ENCODE measurements around the gene UBTD1. TPM values are rescaled to one million over a fixed set of nuclear protein-coding genes. Genes with fewer than 3 reads are reported as not detected.
"Not testable (repeated sequence)": the region's sequence is repeated elsewhere in the genome, so short reads cannot be mapped to it uniquely, and the experiment has no call there.

Gene UBTD1
- polyA plus RNA-seq, 4 donors = 1.1 to 7.6 (median 4.8) TPM

DNA sequence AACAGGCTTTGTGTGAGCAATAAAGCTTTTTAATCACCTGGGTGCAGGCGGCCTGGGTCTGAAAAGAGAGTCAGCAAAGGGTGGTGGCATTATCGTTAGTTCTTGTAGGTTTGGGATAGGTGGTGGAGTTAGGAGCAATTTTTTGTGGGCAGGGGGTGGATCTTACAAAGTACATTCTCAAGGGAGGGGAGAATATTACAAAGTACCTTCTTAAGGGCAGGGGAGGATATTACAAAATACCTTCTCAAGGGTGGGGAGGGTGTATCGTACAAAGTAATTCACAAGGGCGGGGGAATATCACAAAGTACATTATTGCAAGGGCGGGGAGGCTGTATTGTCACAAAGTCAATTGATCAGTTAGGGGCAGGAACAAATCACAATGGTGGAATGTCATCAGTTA, 63.6 kb downstream of the UBTD1 start:
- not testable (repeated sequence) for FAIRE-seq; H3K27ac ChIP-seq (ENCODE audit: low read depth in 1 of 3, low read length in 2 of 3); DNase-seq; H3K4me3 ChIP-seq (ENCODE audit: low read depth in 1 of 3, low read length in 3 of 3); H3K4me1 ChIP-seq (ENCODE audit: control insufficient read depth in 3 of 3, insufficient read depth in 2 of 3, low read depth in 1 of 3, low read length in 2 of 3); H3K27me3 ChIP-seq (ENCODE audit: control insufficient read depth in 3 of 3, insufficient read depth in 3 of 3, low read length in 3 of 3); H3K9me3 ChIP-seq (ENCODE audit: control insufficient read depth in 2 of 2, insufficient read depth in 1 of 2, low read depth in 1 of 2, low read length in 1 of 2); H3K36me3 ChIP-seq (ENCODE audit: control insufficient read depth in 3 of 3, insufficient read depth in 2 of 3, low read depth in 1 of 3, low read length in 3 of 3)
- 88 to 92% (median 88%) methylated on average over 5 of the region's 5 CpGs for WGBS, 3 donors

DNA sequence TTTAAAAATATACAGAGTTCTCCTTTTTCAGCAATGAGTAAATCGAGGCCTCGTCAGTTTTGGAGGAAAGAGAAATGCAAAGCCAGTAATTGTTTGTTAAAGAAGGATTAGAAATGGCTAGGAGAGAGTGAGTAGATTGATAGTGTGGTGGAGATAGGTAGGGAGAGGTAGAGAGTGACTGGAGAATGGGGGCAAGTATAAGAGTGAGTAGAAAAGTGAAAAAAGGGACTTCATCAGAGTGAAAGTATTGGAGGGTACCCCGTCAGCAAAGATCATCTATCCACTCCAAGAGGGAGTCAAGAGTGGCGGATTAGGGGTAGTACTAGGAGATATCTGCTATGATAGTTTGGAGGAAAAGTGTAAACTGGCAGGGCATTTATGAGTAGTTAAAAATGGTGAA, 64.6 kb downstream of the UBTD1 start:
- WGBS, 3 donors = 94 to 97% (median 95%) methylated on average over 4 of the region's 4 CpGs
- Histone ChIP-seq H3K36me3 (ENCODE audit: control insufficient read depth in 3 of 3, insufficient read depth in 2 of 3, low read depth in 1 of 3, low read length in 3 of 3) (peaks cover 0 to 4% (median 0%) of the 10 kb centered on the region in 3 donors), H3K4me1 (ENCODE audit: control insufficient read depth in 3 of 3, insufficient read depth in 2 of 3, low read depth in 1 of 3, low read length in 2 of 3) (no peaks in the 10 kb centered on the region), H3K4me3 (ENCODE audit: low read depth in 1 of 3, low read length in 3 of 3) (no peak overlapping the region), H3K27me3 (ENCODE audit: control insufficient read depth in 3 of 3, insufficient read depth in 3 of 3, low read length in 3 of 3) (no peaks in the 10 kb centered on the region), H3K27ac (ENCODE audit: low read depth in 1 of 3, low read length in 2 of 3) (no peak overlapping the region), H3K9me3 (ENCODE audit: control insufficient read depth in 2 of 2, insufficient read depth in 1 of 2, low read depth in 1 of 2, low read length in 1 of 2) (peaks cover 0 to 8% of the 10 kb centered on the region in 2 donors)
- DNase-seq (no peak), FAIRE-seq (no peak)

DNA sequence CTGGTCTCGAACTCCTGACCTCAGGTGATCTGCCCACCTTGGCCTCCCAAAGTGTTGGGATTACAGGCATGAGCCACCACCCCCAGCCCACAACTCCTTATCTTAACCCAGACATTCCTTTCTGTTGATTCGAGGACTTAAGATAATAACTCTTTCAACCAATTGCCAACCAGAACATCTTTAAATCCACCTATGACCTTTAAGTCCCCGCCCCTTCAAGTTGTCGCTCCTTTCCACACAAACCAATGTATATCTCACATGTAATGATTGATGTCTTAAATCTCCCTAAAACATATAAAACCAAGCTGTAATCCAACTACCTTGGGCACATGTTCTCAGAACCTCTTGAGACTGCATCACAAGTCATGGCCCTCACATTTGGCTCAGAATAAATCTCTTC, 66.1 kb downstream of the UBTD1 start:
- peaks cover 0 to 8% of the 10 kb centered on the region in 2 donors for H3K9me3 ChIP-seq (ENCODE audit: control insufficient read depth in 2 of 2, insufficient read depth in 1 of 2, low read depth in 1 of 2, low read length in 1 of 2)
- FAIRE-seq (no peak), DNase-seq (no peak)
- peaks cover 0 to 9% (median 0%) of the 10 kb centered on the region in 3 donors for H3K36me3 ChIP-seq (ENCODE audit: control insufficient read depth in 3 of 3, insufficient read depth in 2 of 3, low read depth in 1 of 3, low read length in 3 of 3)
- H3K4me3 ChIP-seq (ENCODE audit: low read depth in 1 of 3, low read length in 3 of 3) = no peak overlapping the region
- no peaks in the 10 kb centered on the region for H3K27me3 ChIP-seq (ENCODE audit: control insufficient read depth in 3 of 3, insufficient read depth in 3 of 3, low read length in 3 of 3)
- no peaks in the 10 kb centered on the region for H3K4me1 ChIP-seq (ENCODE audit: control insufficient read depth in 3 of 3, insufficient read depth in 2 of 3, low read depth in 1 of 3, low read length in 2 of 3)
- WGBS, 3 donors = 71 to 86% (median 76%) methylated on average over 4 of the region's 4 CpGs
- H3K27ac ChIP-seq (ENCODE audit: low read depth in 1 of 3, low read length in 2 of 3) = no peak overlapping the region

DNA sequence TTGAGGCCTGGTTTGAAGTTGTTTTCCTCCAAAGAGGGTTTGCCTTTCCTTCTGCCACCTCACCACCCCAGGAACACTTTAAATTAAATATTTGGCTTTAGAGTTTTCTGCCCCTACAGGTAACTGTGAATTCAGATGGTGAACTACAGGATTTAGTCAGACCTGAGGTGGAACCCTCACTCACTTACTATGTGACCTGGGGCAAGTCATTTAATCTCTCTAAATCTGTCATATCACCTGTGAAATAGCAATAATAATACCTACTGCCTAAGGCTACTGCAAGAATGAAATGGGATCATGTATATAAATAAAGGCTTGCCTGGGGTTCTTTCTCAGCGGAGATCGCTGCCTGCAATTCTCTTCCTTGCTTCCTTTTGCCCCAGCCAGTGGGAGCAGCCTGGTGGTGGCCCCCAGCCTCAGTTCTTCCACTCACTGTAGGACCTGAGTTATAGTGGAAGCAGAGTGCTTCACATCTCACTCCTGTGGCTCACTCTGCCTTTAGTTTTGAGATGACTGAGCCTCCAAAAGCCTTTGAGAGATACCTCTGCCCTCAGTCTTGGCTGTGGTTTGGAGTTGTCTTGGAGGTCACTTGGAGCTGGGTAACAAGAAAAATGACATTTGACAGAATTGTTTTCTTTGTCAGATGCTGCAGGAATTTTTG, 67.7 kb downstream of the UBTD1 start:
- H3K4me3 ChIP-seq (ENCODE audit: low read depth in 1 of 3, low read length in 3 of 3) = no peak overlapping the region
- no peak for FAIRE-seq
- H3K27ac ChIP-seq (ENCODE audit: low read depth in 1 of 3, low read length in 2 of 3) = no peak overlapping the region
- DNase-seq = no peak
- H3K36me3 ChIP-seq (ENCODE audit: control insufficient read depth in 3 of 3, insufficient read depth in 2 of 3, low read depth in 1 of 3, low read length in 3 of 3) = peaks cover 0 to 20% (median 0%) of the 10 kb centered on the region in 3 donors
- no peaks in the 10 kb centered on the region for H3K27me3 ChIP-seq (ENCODE audit: control insufficient read depth in 3 of 3, insufficient read depth in 3 of 3, low read length in 3 of 3)
- H3K9me3 ChIP-seq (ENCODE audit: control insufficient read depth in 2 of 2, insufficient read depth in 1 of 2, low read depth in 1 of 2, low read length in 1 of 2) = peaks cover 0 to 8% of the 10 kb centered on the region in 2 donors
- peaks cover 0 to 4% (median 0%) of the 10 kb centered on the region in 3 donors for H3K4me1 ChIP-seq (ENCODE audit: control insufficient read depth in 3 of 3, insufficient read depth in 2 of 3, low read depth in 1 of 3, low read length in 2 of 3)
- WGBS, 3 donors = 79 to 97% (median 85%) methylated on average over 2 of the region's 2 CpGs

DNA sequence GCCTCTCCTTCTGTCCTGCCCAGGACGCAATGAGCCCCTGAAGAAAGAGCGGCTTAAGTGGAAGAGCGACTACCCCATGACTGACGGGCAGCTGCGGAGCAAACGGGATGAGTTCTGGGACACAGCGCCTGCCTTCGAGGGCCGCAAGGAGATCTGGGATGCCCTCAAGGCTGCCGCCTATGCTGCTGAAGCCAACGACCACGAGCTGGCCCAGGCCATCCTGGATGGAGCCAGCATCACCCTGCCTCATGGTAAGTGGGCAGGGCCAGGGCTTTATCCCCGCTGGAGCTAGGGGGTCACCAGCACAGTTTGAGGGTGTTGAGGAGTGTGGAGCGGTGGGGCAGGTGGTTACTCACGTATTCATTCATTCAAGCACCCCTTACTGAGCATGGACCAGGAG, 69.2 kb downstream of the UBTD1 start:
- Histone ChIP-seq H3K4me1 (ENCODE audit: control insufficient read depth in 3 of 3, insufficient read depth in 2 of 3, low read depth in 1 of 3, low read length in 2 of 3) (peaks cover 0 to 11% (median 0%) of the 10 kb centered on the region in 3 donors), H3K27me3 (ENCODE audit: control insufficient read depth in 3 of 3, insufficient read depth in 3 of 3, low read length in 3 of 3) (no peaks in the 10 kb centered on the region), H3K36me3 (ENCODE audit: control insufficient read depth in 3 of 3, insufficient read depth in 2 of 3, low read depth in 1 of 3, low read length in 3 of 3) (peaks cover 0 to 20% (median 0%) of the 10 kb centered on the region in 3 donors), H3K4me3 (ENCODE audit: low read depth in 1 of 3, low read length in 3 of 3) (no peak overlapping the region), H3K27ac (ENCODE audit: low read depth in 1 of 3, low read length in 2 of 3) (no peak overlapping the region), H3K9me3 (ENCODE audit: control insufficient read depth in 2 of 2, insufficient read depth in 1 of 2, low read depth in 1 of 2, low read length in 1 of 2) (no peaks in the 10 kb centered on the region)
- 92 to 94% (median 93%) methylated on average over 15 of the region's 15 CpGs for WGBS, 3 donors
- FAIRE-seq (no peak), DNase-seq (no peak)

DNA sequence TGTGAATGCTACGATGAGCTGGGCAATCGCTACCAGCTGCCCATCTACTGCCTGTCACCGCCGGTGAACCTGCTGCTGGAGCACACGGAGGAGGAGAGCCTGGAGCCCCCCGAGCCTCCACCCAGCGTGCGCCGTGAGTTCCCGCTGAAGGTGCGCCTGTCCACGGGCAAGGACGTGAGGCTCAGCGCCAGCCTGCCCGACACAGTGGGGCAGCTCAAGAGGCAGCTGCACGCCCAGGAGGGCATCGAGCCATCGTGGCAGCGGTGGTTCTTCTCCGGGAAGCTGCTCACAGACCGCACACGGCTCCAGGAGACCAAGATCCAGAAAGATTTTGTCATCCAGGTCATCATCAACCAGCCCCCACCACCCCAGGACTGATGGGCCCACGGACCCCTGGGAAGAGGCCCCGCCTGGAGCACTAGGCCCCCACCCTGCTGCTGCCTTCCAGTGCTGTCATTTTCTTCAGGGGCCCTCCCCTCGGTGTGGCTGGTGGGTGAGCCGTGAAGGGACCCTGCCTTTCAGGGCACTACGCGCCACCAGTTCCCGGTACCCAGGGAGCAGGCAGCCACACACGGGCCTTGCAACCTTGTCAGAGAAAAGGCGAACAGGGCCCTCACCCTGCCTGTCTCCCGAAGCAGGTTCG, 71.5 kb downstream of the UBTD1 start:
- no peak overlapping the region for H3K27ac ChIP-seq (ENCODE audit: low read depth in 1 of 3, low read length in 2 of 3)
- H3K4me3 ChIP-seq (ENCODE audit: low read depth in 1 of 3, low read length in 3 of 3) = no peak overlapping the region
- H3K27me3 ChIP-seq (ENCODE audit: control insufficient read depth in 3 of 3, insufficient read depth in 3 of 3, low read length in 3 of 3) = no peaks in the 10 kb centered on the region
- DNase-seq (no peak), FAIRE-seq (no peak)
- H3K36me3 ChIP-seq (ENCODE audit: control insufficient read depth in 3 of 3, insufficient read depth in 2 of 3, low read depth in 1 of 3, low read length in 3 of 3) = peaks cover 0 to 20% (median 0%) of the 10 kb centered on the region in 3 donors
- 92 to 94% (median 94%) methylated on average over 33 of the region's 33 CpGs for WGBS, 3 donors
- no peaks in the 10 kb centered on the region for H3K9me3 ChIP-seq (ENCODE audit: control insufficient read depth in 2 of 2, insufficient read depth in 1 of 2, low read depth in 1 of 2, low read length in 1 of 2)
- peaks cover 0 to 11% (median 0%) of the 10 kb centered on the region in 3 donors for H3K4me1 ChIP-seq (ENCODE audit: control insufficient read depth in 3 of 3, insufficient read depth in 2 of 3, low read depth in 1 of 3, low read length in 2 of 3)

DNA sequence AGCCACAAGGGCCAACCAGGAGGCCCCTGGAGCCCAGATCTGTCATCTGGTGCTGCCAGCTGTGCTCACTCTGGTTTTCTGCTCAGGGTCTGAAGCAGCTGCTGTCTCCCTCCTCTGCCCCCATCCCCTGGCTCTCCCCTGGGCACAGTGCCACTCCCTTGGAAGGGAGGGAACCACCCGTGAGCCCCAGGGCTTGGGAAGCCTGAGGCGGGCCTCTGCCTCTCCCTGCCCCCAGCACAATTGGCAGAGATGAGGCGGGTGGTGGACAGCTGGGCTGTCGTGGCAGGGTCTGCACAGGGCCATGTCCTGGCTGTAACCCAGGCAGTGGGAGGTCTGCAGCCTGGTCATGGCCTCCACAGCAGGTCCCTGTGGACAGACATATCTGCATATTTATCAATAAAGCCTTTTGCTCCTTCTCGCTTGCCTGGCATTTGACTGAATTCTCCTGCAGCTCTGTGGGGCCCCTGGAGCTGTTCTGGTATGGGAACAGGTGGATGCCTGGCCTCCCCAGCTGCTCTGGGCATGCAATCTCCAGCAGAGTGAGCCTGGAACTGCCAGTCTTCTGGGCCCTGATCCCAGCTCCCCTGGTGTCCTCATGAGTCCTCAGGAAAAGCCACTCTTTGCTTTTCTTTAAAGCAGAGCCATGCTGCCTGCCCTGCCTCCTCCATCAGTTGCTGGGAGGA, 72.2 kb downstream of the UBTD1 start:
- FAIRE-seq (no peak), DNase-seq (no peak)
- no peak overlapping the region for H3K27ac ChIP-seq (ENCODE audit: low read depth in 1 of 3, low read length in 2 of 3)
- H3K27me3 ChIP-seq (ENCODE audit: control insufficient read depth in 3 of 3, insufficient read depth in 3 of 3, low read length in 3 of 3) = no peaks in the 10 kb centered on the region
- no peak overlapping the region for H3K4me3 ChIP-seq (ENCODE audit: low read depth in 1 of 3, low read length in 3 of 3)
- peaks cover 0 to 20% (median 0%) of the 10 kb centered on the region in 3 donors for H3K36me3 ChIP-seq (ENCODE audit: control insufficient read depth in 3 of 3, insufficient read depth in 2 of 3, low read depth in 1 of 3, low read length in 3 of 3)
- WGBS, 3 donors = 84 to 88% (median 84%) methylated on average over 5 of the region's 5 CpGs
- H3K4me1 ChIP-seq (ENCODE audit: control insufficient read depth in 3 of 3, insufficient read depth in 2 of 3, low read depth in 1 of 3, low read length in 2 of 3) = peaks cover 0 to 11% (median 0%) of the 10 kb centered on the region in 3 donors
- no peaks in the 10 kb centered on the region for H3K9me3 ChIP-seq (ENCODE audit: control insufficient read depth in 2 of 2, insufficient read depth in 1 of 2, low read depth in 1 of 2, low read length in 1 of 2)

DNA sequence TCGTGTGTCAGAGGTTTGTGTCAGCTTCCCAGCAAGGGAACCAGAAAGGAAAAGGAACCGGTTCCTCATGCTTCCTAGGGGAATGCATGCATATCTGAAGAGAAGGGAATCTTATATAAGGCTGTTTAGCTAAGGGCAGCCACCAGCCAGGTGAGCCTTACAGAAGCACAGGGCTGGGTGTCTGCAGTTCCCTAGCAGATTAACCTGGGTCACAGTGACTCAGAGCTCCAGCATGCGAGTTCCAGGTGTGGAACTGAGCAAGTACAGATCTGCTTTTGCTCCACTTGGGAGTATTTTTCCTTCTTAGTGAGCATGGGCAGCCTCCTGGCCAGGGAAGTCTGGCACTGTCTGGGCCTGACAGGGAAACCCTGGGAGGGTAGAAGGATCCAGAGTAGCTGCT, 72.9 kb downstream of the UBTD1 start:
- peak; percentile 33 to 50 for DNase-seq

More for the DNA sequence above, 72.9 kb downstream of the UBTD1 start:
- H3K4me3 ChIP-seq (ENCODE audit: low read depth in 1 of 3, low read length in 3 of 3) = no peak overlapping the region
- H3K9me3 ChIP-seq (ENCODE audit: control insufficient read depth in 2 of 2, insufficient read depth in 1 of 2, low read depth in 1 of 2, low read length in 1 of 2) = no peaks in the 10 kb centered on the region
- no peak for FAIRE-seq
- WGBS, 3 donors = 57 to 81% (median 57%) methylated on average over 3 of the region's 3 CpGs
- peaks cover 0 to 11% (median 0%) of the 10 kb centered on the region in 3 donors for H3K4me1 ChIP-seq (ENCODE audit: control insufficient read depth in 3 of 3, insufficient read depth in 2 of 3, low read depth in 1 of 3, low read length in 2 of 3)
- no peak overlapping the region for H3K27ac ChIP-seq (ENCODE audit: low read depth in 1 of 3, low read length in 2 of 3)
- H3K27me3 ChIP-seq (ENCODE audit: control insufficient read depth in 3 of 3, insufficient read depth in 3 of 3, low read length in 3 of 3) = no peaks in the 10 kb centered on the region
- peaks cover 0 to 20% (median 0%) of the 10 kb centered on the region in 3 donors for H3K36me3 ChIP-seq (ENCODE audit: control insufficient read depth in 3 of 3, insufficient read depth in 2 of 3, low read depth in 1 of 3, low read length in 3 of 3)
